Measurements from ENCODE around the gene PAN2.
"Not testable (repeated sequence)": the region's sequence is repeated elsewhere in the genome, so short reads cannot be mapped to it uniquely, and the experiment has no call there.

PAN2 gene

GRCh38 chr12:56304872-56305590 lies 28.8 kb downstream of the PAN2 start:
- DNase-seq (ENCODE audit: low read depth): no peak

- no peak for DNase-seq (ENCODE audit: low read depth)
These were observed 29.5 kb downstream of the PAN2 start for GRCh38 chr12:56304276-56304675.

GRCh38 chr12:56300644-56301464 lies 32.9 kb downstream of the PAN2 start:
- DNase-seq (ENCODE audit: low read depth): no peak

GRCh38 chr12:56299853-56300643 lies 33.8 kb downstream of the PAN2 start, which contains the start of gene CS:
CS (minus strand) TSS chr12:56300330; CDS start chr12:56300201, 129 bp downstream.
- peak; percentile 97 for DNase-seq (ENCODE audit: low read depth)

- no peak for DNase-seq (ENCODE audit: low read depth)
These were observed 34.4 kb downstream of the PAN2 start for GRCh38 chr12:56299308-56299852.

- no peak for DNase-seq (ENCODE audit: low read depth)
These were observed 35.0 kb downstream of the PAN2 start for GRCh38 chr12:56298828-56299227.

- DNase-seq (ENCODE audit: low read depth): no peak
These were observed 36.4 kb downstream of the PAN2 start for GRCh38 chr12:56297400-56297799.

GRCh38 chr12:56296295-56296694 lies 37.5 kb downstream of the PAN2 start:
- DNase-seq (ENCODE audit: low read depth): no peak

GRCh38 chr12:56293795-56294194 lies 40.0 kb downstream of the PAN2 start:
- no peak for DNase-seq (ENCODE audit: low read depth)

GRCh38 chr12:56288705-56289387 lies 45.0 kb downstream of the PAN2 start:
- no peak for DNase-seq (ENCODE audit: low read depth)

GRCh38 chr12:56286044-56286830 lies 47.6 kb downstream of the PAN2 start:
- DNase-seq (ENCODE audit: low read depth): no peak

- DNase-seq (ENCODE audit: low read depth): not testable (repeated sequence)
These were observed 49.5 kb downstream of the PAN2 start for GRCh38 chr12:56284263-56284662.

GRCh38 chr12:56282579-56282978 lies 51.2 kb downstream of the PAN2 start:
- DNase-seq (ENCODE audit: low read depth): no peak

- DNase-seq (ENCODE audit: low read depth): no peak
These were observed 51.8 kb downstream of the PAN2 start for GRCh38 chr12:56282030-56282429.

GRCh38 chr12:56280849-56281248 lies 53.0 kb downstream of the PAN2 start:
- DNase-seq (ENCODE audit: low read depth): no peak

GRCh38 chr12:56278905-56279304 lies 54.9 kb downstream of the PAN2 start:
- DNase-seq (ENCODE audit: low read depth): no peak

GRCh38 chr12:56274299-56274698 lies 59.5 kb downstream of the PAN2 start:
- no peak for DNase-seq (ENCODE audit: low read depth)

GRCh38 chr12:56272468-56272867 lies 61.3 kb downstream of the PAN2 start:
- DNase-seq (ENCODE audit: low read depth): not testable (repeated sequence)

GRCh38 chr12:56271031-56271430 lies 62.8 kb downstream of the PAN2 start:
- DNase-seq (ENCODE audit: low read depth): no peak

GRCh38 chr12:56267443-56268071 lies 66.2 kb downstream of the PAN2 start:
- no peak for DNase-seq (ENCODE audit: low read depth)
